ENCODE data around the gene SLC39A8. TPM values are rescaled to one million over a fixed set of nuclear protein-coding genes. Genes with fewer than 3 reads are reported as not detected.

The SLC39A8 gene
- polyA plus RNA-seq, 1 experiment = 0.52 TPM

GRCh38 chr4:102333787-102334186 is 11.5 kb downstream of the SLC39A8 start:
- POLR2A ChIA-PET = no interaction called here

GRCh38 chr4:102328045-102328444 is 17.2 kb downstream of the SLC39A8 start:
- no peak for TF ChIP-seq CTCF (IDR thresholded peaks at IDR 0.05; ENCODE audit: insufficient read depth, low read depth, low read length)
- H3K27me3 ChIP-seq (ENCODE audit: control insufficient read depth, insufficient read depth, low read length) = no peaks in the 10 kb centered on the region
- ChIA-PET CTCF (no interaction called here), POLR2A (no interaction called here)
- H3K36me3 ChIP-seq (ENCODE audit: control insufficient read depth, insufficient read depth, low read length) = no peaks in the 10 kb centered on the region
- no peak for DNase-seq (ENCODE audit: low read depth)
- no peak overlapping the region for H3K4me3 ChIP-seq (ENCODE audit: low read depth, low read length)

More at GRCh38 chr4:102333787-102334186, 11.5 kb downstream of the SLC39A8 start:
- no peak for DNase-seq (ENCODE audit: low read depth)
- CTCF ChIA-PET = no interaction called here
- H3K36me3 ChIP-seq (ENCODE audit: control insufficient read depth, insufficient read depth, low read length) = no peaks in the 10 kb centered on the region
- no peaks in the 10 kb centered on the region for H3K27me3 ChIP-seq (ENCODE audit: control insufficient read depth, insufficient read depth, low read length)
- no peak overlapping the region for H3K4me3 ChIP-seq (ENCODE audit: low read depth, low read length)
- no peak for TF ChIP-seq CTCF (IDR thresholded peaks at IDR 0.05; ENCODE audit: insufficient read depth, low read depth, low read length)

- ChIA-PET CTCF (no interaction called here), POLR2A (no interaction called here)
- no peaks in the 10 kb centered on the region for H3K36me3 ChIP-seq (ENCODE audit: control insufficient read depth, insufficient read depth, low read length)
- no peak overlapping the region for H3K4me3 ChIP-seq (ENCODE audit: low read depth, low read length)
- TF ChIP-seq CTCF (IDR thresholded peaks at IDR 0.05; ENCODE audit: insufficient read depth, low read depth, low read length) = no peak
- no peak for DNase-seq (ENCODE audit: low read depth)
- H3K27me3 ChIP-seq (ENCODE audit: control insufficient read depth, insufficient read depth, low read length) = 0 out of 2 replicates have a peak, but pooled peaks cover 2% of the 10 kb centered on the region
These were observed 18.3 kb downstream of the SLC39A8 start for GRCh38 chr4:102326951-102327350.

GRCh38 chr4:102324730-102325129 is 20.6 kb downstream of the SLC39A8 start:
- TF ChIP-seq CTCF (IDR thresholded peaks at IDR 0.05; ENCODE audit: insufficient read depth, low read depth, low read length) = no peak
- CTCF ChIA-PET = no interaction called here
- H3K27me3 ChIP-seq (ENCODE audit: control insufficient read depth, insufficient read depth, low read length) = 0 out of 2 replicates have a peak, but pooled peaks cover 2% of the 10 kb centered on the region
- POLR2A ChIA-PET = no interaction called here
- no peak overlapping the region for H3K4me3 ChIP-seq (ENCODE audit: low read depth, low read length)
- no peaks in the 10 kb centered on the region for H3K36me3 ChIP-seq (ENCODE audit: control insufficient read depth, insufficient read depth, low read length)
- DNase-seq (ENCODE audit: low read depth) = no peak

- H3K36me3 ChIP-seq (ENCODE audit: control insufficient read depth, insufficient read depth, low read length) = no peaks in the 10 kb centered on the region
- TF ChIP-seq CTCF (IDR thresholded peaks at IDR 0.05; ENCODE audit: insufficient read depth, low read depth, low read length) = no peak
- ChIA-PET CTCF (interaction anchor here (1.0 kb wide), 1 partner anchor 23 kb away, joined by 3 read pairs; the partner anchor contains the start of gene SLC39A8), POLR2A (no interaction called here)
- no peak for DNase-seq (ENCODE audit: low read depth)
- H3K4me3 ChIP-seq (ENCODE audit: low read depth, low read length) = no peak overlapping the region
- 0 out of 2 replicates have a peak, but pooled peaks cover 2% of the 10 kb centered on the region for H3K27me3 ChIP-seq (ENCODE audit: control insufficient read depth, insufficient read depth, low read length)
These were observed 22.5 kb downstream of the SLC39A8 start for GRCh38 chr4:102322736-102323135.
